Measurements from ENCODE around the gene BABAM2.

DNA sequence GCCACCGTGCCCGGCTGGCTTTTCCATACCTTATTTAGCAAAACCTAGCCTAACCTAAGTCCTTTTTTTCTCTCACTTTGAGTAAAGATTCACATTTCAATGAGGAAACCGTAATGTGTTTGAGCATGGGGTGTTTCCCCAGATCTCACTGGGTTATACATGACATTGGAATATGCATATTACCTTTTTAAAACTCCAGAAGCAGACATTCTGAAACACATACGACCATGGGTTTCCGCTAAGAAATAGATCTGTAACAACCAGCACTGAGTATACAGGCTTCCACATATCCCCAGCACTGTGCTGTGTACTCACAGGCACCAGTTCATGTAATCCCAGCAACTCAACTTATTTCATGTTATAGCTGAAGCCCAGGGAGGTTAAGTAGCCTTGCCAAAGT is 461.1 kb downstream of the BABAM2 start:
- TF ChIP-seq, protein P1, sequence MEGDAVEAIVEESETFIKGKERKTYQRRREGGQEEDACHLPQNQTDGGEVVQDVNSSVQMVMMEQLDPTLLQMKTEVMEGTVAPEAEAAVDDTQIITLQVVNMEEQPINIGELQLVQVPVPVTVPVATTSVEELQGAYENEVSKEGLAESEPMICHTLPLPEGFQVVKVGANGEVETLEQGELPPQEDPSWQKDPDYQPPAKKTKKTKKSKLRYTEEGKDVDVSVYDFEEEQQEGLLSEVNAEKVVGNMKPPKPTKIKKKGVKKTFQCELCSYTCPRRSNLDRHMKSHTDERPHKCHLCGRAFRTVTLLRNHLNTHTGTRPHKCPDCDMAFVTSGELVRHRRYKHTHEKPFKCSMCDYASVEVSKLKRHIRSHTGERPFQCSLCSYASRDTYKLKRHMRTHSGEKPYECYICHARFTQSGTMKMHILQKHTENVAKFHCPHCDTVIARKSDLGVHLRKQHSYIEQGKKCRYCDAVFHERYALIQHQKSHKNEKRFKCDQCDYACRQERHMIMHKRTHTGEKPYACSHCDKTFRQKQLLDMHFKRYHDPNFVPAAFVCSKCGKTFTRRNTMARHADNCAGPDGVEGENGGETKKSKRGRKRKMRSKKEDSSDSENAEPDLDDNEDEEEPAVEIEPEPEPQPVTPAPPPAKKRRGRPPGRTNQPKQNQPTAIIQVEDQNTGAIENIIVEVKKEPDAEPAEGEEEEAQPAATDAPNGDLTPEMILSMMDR (conservative IDR thresholded peaks at IDR 0.05; ENCODE audit: low read depth in 2 of 2) = no peak
- TF ChIP-seq STAT1 (IDR thresholded peaks at IDR 0.05; ENCODE audit: unreplicated experiment) (no peak), EZH2 (IDR thresholded peaks at IDR 0.05; ENCODE audit: low read depth, unreplicated experiment) (no peak)
- TF ChIP-seq, protein P2, sequence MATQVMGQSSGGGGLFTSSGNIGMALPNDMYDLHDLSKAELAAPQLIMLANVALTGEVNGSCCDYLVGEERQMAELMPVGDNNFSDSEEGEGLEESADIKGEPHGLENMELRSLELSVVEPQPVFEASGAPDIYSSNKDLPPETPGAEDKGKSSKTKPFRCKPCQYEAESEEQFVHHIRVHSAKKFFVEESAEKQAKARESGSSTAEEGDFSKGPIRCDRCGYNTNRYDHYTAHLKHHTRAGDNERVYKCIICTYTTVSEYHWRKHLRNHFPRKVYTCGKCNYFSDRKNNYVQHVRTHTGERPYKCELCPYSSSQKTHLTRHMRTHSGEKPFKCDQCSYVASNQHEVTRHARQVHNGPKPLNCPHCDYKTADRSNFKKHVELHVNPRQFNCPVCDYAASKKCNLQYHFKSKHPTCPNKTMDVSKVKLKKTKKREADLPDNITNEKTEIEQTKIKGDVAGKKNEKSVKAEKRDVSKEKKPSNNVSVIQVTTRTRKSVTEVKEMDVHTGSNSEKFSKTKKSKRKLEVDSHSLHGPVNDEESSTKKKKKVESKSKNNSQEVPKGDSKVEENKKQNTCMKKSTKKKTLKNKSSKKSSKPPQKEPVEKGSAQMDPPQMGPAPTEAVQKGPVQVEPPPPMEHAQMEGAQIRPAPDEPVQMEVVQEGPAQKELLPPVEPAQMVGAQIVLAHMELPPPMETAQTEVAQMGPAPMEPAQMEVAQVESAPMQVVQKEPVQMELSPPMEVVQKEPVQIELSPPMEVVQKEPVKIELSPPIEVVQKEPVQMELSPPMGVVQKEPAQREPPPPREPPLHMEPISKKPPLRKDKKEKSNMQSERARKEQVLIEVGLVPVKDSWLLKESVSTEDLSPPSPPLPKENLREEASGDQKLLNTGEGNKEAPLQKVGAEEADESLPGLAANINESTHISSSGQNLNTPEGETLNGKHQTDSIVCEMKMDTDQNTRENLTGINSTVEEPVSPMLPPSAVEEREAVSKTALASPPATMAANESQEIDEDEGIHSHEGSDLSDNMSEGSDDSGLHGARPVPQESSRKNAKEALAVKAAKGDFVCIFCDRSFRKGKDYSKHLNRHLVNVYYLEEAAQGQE (IDR thresholded peaks at IDR 0.05; ENCODE audit: unreplicated experiment) = no peak
